Naive thymus-derived CD4-positive, alpha-beta T cell (primary cell): ENCODE results near the gene SLC6A11. TPM values are rescaled to one million over a fixed set of nuclear protein-coding genes. Genes with fewer than 3 reads are reported as not detected.

Source experiments
- ATAC-seq: fragments of 150-1000 bp; cut with Tn5 transposase; 2 replicates; pipeline ENCODE4 v1.10.0; 2021; ENCODE audit warnings: mild to moderate bottlenecking, moderate library complexity
- CTCF ChIA-PET: fragments of 350-600 bp; sonication (Branson Sonifier 250); formaldehyde crosslinking; loops from one replicate; lab custom pipeline; 2021; ENCODE audit warnings: antibody characterized with exemption; lab: Charles Lee
- POLR2A ChIA-PET: fragments of 350-600 bp; sonication (Branson Sonifier 250); formaldehyde crosslinking; loops from one replicate; lab custom pipeline; 2021; ENCODE audit warnings: antibody characterized with exemption, inconsistent platforms; lab: Charles Lee
- DNase-seq, 9 donors: peaks; one replicate each; pipeline versions ENCODE4 v3.0.0 to v3.0.0-alpha.2; 2020 to 2022; ENCODE audit warnings: mixed read lengths in 1 of 9
- H3K27ac ChIP-seq: one replicate; pipeline ENCODE4 v1.7.0; 2013; ENCODE audit warnings: mild to moderate bottlenecking, low read depth, low read length, moderate library complexity
- H3K27me3 ChIP-seq, 2 donors: one replicate each; pipeline ENCODE4 v1.7.0; 2013; ENCODE audit warnings: low read length in 2 of 2, mild to moderate bottlenecking in 2 of 2, moderate library complexity in 2 of 2; ENCODE audit not compliant: control insufficient read depth in 2 of 2, insufficient read depth in 2 of 2
- H3K36me3 ChIP-seq, 3 experiments: 1 replicate in 2 of 3; 2 replicates in 1 of 3; pipeline ENCODE4 v1.7.0; 2013; ENCODE audit warnings: low read length in 3 of 3, mild to moderate bottlenecking in 3 of 3, moderate library complexity in 1 of 3; ENCODE audit not compliant: insufficient read depth in 3 of 3, control insufficient read depth in 2 of 3
- H3K4me1 ChIP-seq, 2 donors: one replicate each; pipeline ENCODE4 v1.7.0; 2013; ENCODE audit warnings: low read length in 2 of 2, mild to moderate bottlenecking in 2 of 2, moderate library complexity in 1 of 2; ENCODE audit not compliant: control insufficient read depth in 2 of 2, insufficient read depth in 2 of 2
- H3K4me3 ChIP-seq: 2 replicates; pipeline ENCODE4 v1.7.0; 2013; ENCODE audit warnings: mild to moderate bottlenecking, low read length
- H3K9me3 ChIP-seq, 3 experiments: 1 replicate in 2 of 3; 2 replicates in 1 of 3; pipeline ENCODE4 v1.7.0; 2013; ENCODE audit warnings: low read length in 3 of 3; ENCODE audit not compliant: control insufficient read depth in 2 of 3
- H3K27ac Mint-ChIP-seq, 9 donors: one replicate each; pipeline ENCODE4 v1.8.0; 2020 to 2022; ENCODE audit warnings: mixed read lengths in 9 of 9, mild to moderate bottlenecking in 8 of 9, moderate library complexity in 5 of 9, inconsistent platforms in 2 of 9
- H3K27me3 Mint-ChIP-seq, 5 donors: one replicate each; pipeline ENCODE4 v1.8.0; 2021 to 2022; ENCODE audit warnings: mixed read lengths in 5 of 5, mild to moderate bottlenecking in 1 of 5
- H3K36me3 Mint-ChIP-seq, 5 donors: one replicate each; pipeline ENCODE4 v1.8.0; 2020 to 2022; ENCODE audit warnings: mixed read lengths in 5 of 5, mild to moderate bottlenecking in 3 of 5, inconsistent platforms in 1 of 5
- H3K4me1 Mint-ChIP-seq, 7 donors: one replicate each; pipeline ENCODE4 v1.8.0; 2020 to 2022; ENCODE audit warnings: mixed read lengths in 7 of 7, mild to moderate bottlenecking in 3 of 7, inconsistent platforms in 1 of 7
- H3K4me3 Mint-ChIP-seq, 10 donors: one replicate each; pipeline ENCODE4 v1.8.0; 2020 to 2022; ENCODE audit warnings: mild to moderate bottlenecking in 10 of 10, mixed read lengths in 10 of 10, moderate library complexity in 6 of 10, inconsistent platforms in 2 of 10
- H3K9me3 Mint-ChIP-seq, 11 donors: one replicate each; pipeline ENCODE4 v1.8.0; 2020 to 2022; ENCODE audit warnings: mixed read lengths in 11 of 11, mild to moderate bottlenecking in 4 of 11, inconsistent platforms in 1 of 11, moderate library complexity in 1 of 11
- intact Hi-C, 2 donors: fragments of 100-400 bp; cut with micrococcal nuclease; formaldehyde crosslinking; loops; one replicate each; pipeline ENCODE4 v1.15.1; 2023
- polyA plus RNA-seq, 2 donors: library from polyadenylated mRNA; unstranded; fragments of 300-500 nt; fragmentation: Illumina TruSeq; gene quantifications; one replicate each; pipeline ENCODE4 v1.2.3, GENCODE V29; 2021
- total RNA-seq, 6 experiments: library from RNA in 5 of 6; stranded (reverse) in 5 of 6; gene quantifications; 1 replicate in 5 of 6; 2 replicates in 1 of 6; pipeline ENCODE4 v1.2.3 and lab custom pipeline; 2021 to 2026

Gene SLC6A11
- total and polyA plus RNA-seq, 7 experiments from 2014 or later = not detected

DNA sequence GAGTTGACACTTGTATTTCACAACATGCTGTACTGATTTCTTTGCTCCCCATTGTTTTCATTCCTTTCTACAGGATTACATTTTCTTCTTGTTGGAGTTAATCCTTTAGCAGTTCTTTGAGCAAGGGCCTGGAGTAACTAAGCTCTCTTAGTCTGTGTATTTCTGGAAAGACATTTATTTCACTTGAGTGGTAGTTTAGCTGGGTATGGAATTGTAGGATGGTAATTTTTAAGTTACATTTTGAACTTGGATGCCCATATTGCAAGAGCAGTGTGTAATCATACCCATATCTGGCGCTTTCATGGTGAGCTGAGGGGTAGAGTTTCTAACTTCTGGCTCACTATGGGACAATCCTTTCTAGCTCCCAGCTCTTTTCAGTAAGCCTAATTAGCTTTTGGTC, 74.6 kb downstream of the SLC6A11 start:
- no peak overlapping the region for H3K27ac ChIP-seq
- no peak overlapping the region for H3K27ac Mint-ChIP-seq
- intact Hi-C loops = no loop called here
- H3K9me3 Mint-ChIP-seq = peaks cover 3 to 33% (median 7%) of the 10 kb centered on the region in 11 donors
- ATAC-seq = no peak
- H3K9me3 ChIP-seq = no peaks in the 10 kb centered on the region
- no peaks in the 10 kb centered on the region for H3K27me3 ChIP-seq
- H3K36me3 Mint-ChIP-seq = no peaks in the 10 kb centered on the region
- CTCF ChIA-PET = no interaction called here
- no peak for DNase-seq
- no peaks in the 10 kb centered on the region for H3K4me1 ChIP-seq
- H3K4me1 Mint-ChIP-seq = no peaks in the 10 kb centered on the region
- POLR2A ChIA-PET = no interaction called here
- no peak overlapping the region for H3K4me3 ChIP-seq
- no peaks in the 10 kb centered on the region for H3K36me3 ChIP-seq
- H3K27me3 Mint-ChIP-seq = peaks cover 0 to 28% (median 14%) of the 10 kb centered on the region in 5 donors
- H3K4me3 Mint-ChIP-seq = no peak overlapping the region

DNA sequence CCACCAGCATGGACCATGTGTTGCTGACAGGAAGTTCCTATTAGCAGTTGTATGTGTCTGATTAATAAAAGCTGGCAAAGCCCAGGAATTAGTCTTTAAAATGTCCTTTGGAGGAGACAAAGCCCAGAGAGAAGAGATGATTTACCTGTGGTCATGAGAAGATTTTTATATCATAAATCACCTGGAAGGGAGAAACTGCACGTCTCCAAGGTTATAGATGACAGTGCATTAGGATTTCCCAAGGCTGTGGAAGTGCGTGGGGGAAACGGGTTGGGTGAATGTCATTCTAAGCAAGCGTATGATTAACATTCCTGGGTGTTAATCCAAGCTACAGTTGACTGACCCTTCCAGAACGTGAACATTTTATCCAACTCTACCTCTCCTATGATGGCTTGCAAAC, 76.6 kb downstream of the SLC6A11 start:
- CTCF ChIA-PET = no interaction called here

DNA sequence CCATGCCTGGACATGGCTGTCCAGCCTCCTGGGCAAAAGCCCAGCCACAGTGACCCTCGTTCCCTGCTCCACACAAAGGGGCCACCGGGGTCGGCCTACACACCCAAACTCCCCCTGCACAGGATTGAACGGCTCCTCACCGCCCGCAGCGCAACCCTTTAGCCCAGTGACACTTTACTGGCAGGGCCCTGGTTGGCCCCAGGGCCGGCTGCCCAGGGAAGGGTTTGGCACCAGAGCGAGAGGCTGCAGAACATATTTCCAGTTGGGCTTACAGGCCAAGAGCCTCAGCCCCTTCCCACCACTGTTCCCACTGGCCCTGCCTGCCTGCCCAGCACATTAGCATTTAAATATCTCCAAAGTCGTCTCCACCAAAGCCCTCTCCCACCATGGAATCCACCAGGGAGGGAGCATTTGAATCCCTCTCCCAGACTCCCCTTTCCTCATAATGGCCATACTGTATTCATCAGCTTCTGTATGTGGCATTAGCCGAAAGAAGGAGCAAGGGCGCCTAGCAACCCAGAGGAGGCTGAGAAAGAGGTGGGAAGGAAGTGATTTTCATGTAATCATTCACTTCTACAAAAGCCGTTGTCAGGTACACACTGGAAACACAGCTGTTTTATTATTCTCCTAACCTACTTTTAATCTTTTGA, 85.4 kb downstream of the SLC6A11 start:
- Mint-ChIP-seq H3K36me3 (peaks cover 0 to 10% (median 2%) of the 10 kb centered on the region in 5 donors), H3K27me3 (peaks cover 0 to 16% (median 6%) of the 10 kb centered on the region in 5 donors), H3K27ac (no peak overlapping the region), H3K9me3 (peaks cover 7 to 35% (median 12%) of the 10 kb centered on the region in 11 donors), H3K4me3 (no peak overlapping the region), H3K4me1 (no peaks in the 10 kb centered on the region)
- Histone ChIP-seq H3K27ac (no peak overlapping the region), H3K4me1 (no peaks in the 10 kb centered on the region), H3K9me3 (peaks cover 0 to 11% (median 0%) of the 10 kb centered on the region in 3 experiments), H3K4me3 (no peak overlapping the region), H3K27me3 (no peaks in the 10 kb centered on the region), H3K36me3 (no peaks in the 10 kb centered on the region)
- DNase-seq (no peak), ATAC-seq (no peak)
- POLR2A ChIA-PET = no interaction called here
- intact Hi-C loops = no loop called here
- CTCF ChIA-PET = no interaction called here

More for the DNA sequence above, 76.6 kb downstream of the SLC6A11 start:
- Mint-ChIP-seq H3K27me3 (peaks cover 0 to 26% (median 13%) of the 10 kb centered on the region in 5 donors), H3K4me1 (no peaks in the 10 kb centered on the region), H3K36me3 (no peaks in the 10 kb centered on the region), H3K27ac (no peak overlapping the region), H3K4me3 (no peak overlapping the region), H3K9me3 (peaks cover 3 to 33% (median 10%) of the 10 kb centered on the region in 11 donors)
- Histone ChIP-seq H3K27me3 (no peaks in the 10 kb centered on the region), H3K27ac (no peak overlapping the region), H3K4me1 (no peaks in the 10 kb centered on the region), H3K4me3 (no peak overlapping the region), H3K36me3 (no peaks in the 10 kb centered on the region), H3K9me3 (no peaks in the 10 kb centered on the region)
- intact Hi-C loops = no loop called here
- DNase-seq (no peak), ATAC-seq (no peak)
- POLR2A ChIA-PET = no interaction called here

DNA sequence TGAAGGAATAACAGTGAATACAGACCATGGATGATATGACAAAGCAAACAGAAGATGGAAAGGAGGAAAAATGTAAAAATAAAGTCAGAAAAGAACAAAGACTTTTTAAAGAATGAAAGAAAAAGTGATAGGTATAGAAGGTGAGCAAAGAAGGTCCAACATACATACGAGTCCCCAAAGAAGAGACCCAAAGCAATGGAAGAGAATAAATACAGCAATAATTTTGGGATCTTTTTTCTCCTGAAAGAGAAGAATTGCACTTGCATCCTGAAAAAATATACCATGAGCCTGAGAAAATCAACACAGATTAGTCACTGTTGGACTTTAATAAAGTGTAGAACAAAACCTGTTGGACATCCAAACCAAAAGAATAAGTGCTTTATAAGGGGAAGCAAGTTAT, 91.2 kb downstream of the SLC6A11 start:
- H3K4me3 Mint-ChIP-seq = no peak overlapping the region
- Histone ChIP-seq H3K36me3 (no peaks in the 10 kb centered on the region), H3K27me3 (no peaks in the 10 kb centered on the region), H3K4me3 (no peak overlapping the region), H3K27ac (no peak overlapping the region), H3K9me3 (peaks cover 0 to 27% (median 0%) of the 10 kb centered on the region in 3 experiments), H3K4me1 (no peaks in the 10 kb centered on the region)
- intact Hi-C loops = no loop called here
- peaks cover 0 to 13% (median 6%) of the 10 kb centered on the region in 5 donors for H3K36me3 Mint-ChIP-seq
- no peak overlapping the region for H3K27ac Mint-ChIP-seq
- ATAC-seq = no peak
- peaks cover 0 to 17% (median 5%) of the 10 kb centered on the region in 5 donors for H3K27me3 Mint-ChIP-seq
- ChIA-PET CTCF (no interaction called here), POLR2A (no interaction called here)
- peaks cover 14 to 59% (median 37%) of the 10 kb centered on the region in 11 donors for H3K9me3 Mint-ChIP-seq
- no peaks in the 10 kb centered on the region for H3K4me1 Mint-ChIP-seq
- DNase-seq = no peak

DNA sequence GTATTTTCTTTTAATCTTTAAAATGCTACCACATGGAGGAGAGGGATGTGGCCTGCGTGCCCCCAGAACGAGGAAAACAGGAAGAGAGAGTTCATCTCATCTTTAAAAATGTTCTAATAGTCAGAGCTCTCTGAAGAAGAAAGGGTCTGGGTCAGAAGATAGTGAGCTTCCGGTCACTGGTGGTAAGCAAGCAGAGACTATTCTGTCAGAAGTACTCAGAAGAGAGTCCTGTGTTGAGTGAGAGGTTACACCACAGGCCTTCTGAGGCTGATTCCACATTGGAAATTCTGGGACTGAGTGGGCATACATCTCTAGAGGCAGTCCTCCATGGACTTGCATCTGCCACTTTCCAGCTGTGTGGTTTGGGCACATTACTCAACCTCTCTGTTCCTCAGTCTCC, 94.3 kb downstream of the SLC6A11 start:
- intact Hi-C loops = no loop called here
- no peaks in the 10 kb centered on the region for H3K27me3 ChIP-seq
- peaks cover 0 to 13% (median 6%) of the 10 kb centered on the region in 5 donors for H3K36me3 Mint-ChIP-seq
- no peaks in the 10 kb centered on the region for H3K4me1 ChIP-seq
- no peak overlapping the region for H3K27ac Mint-ChIP-seq
- H3K27ac ChIP-seq = no peak overlapping the region
- CTCF ChIA-PET = no interaction called here
- H3K4me1 Mint-ChIP-seq = no peaks in the 10 kb centered on the region
- peaks cover 0 to 26% (median 0%) of the 10 kb centered on the region in 3 experiments for H3K9me3 ChIP-seq
- H3K4me3 Mint-ChIP-seq = no peak overlapping the region
- H3K27me3 Mint-ChIP-seq = peaks cover 0 to 24% (median 10%) of the 10 kb centered on the region in 5 donors
- H3K4me3 ChIP-seq = no peak overlapping the region
- H3K36me3 ChIP-seq = no peaks in the 10 kb centered on the region
- no peak for DNase-seq
- peaks cover 14 to 51% (median 33%) of the 10 kb centered on the region in 11 donors for H3K9me3 Mint-ChIP-seq
- POLR2A ChIA-PET = no interaction called here
- no peak for ATAC-seq

DNA sequence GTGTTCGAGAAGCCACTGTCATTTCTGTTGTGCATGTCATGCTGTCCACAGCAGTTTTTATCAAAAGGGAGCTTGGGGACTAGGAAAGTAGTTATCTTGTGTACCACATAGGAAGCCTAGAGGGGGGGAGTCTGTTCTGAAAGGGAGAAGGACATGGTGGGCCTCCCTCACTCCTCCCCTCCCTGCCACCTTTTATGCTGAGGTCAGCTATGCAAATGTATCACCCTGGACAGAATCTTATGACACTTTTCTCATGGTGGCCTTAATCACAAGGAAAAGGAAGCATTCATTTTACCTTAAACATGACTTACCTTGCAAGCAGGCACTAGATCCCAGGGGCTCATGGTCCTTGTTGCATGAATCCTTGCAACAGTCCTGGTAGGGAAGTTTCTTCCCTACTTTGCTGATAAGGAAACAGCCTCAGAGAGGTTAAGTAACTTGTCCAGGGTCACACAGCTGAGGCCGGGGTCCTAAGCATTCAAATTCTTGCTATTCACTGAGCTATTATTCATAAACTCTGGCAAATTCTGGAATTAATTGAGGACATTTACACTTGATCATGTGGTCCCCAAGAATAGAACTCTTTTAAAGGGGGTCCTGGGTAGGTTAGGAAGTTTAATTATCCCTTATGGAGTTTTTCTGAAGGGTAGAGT, 95.4 kb downstream of the SLC6A11 start:
- Histone ChIP-seq H3K27me3 (no peaks in the 10 kb centered on the region), H3K36me3 (no peaks in the 10 kb centered on the region), H3K27ac (no peak overlapping the region), H3K4me1 (no peaks in the 10 kb centered on the region), H3K9me3 (peaks cover 0 to 15% (median 0%) of the 10 kb centered on the region in 3 experiments), H3K4me3 (no peak overlapping the region)
- DNase-seq = no peak
- Mint-ChIP-seq H3K36me3 (peaks cover 0 to 10% (median 2%) of the 10 kb centered on the region in 5 donors), H3K27me3 (peaks cover 0 to 24% (median 18%) of the 10 kb centered on the region in 5 donors), H3K4me3 (no peak overlapping the region), H3K4me1 (no peaks in the 10 kb centered on the region), H3K9me3 (peaks cover 7 to 45% (median 25%) of the 10 kb centered on the region in 11 donors), H3K27ac (no peak overlapping the region)
- intact Hi-C loops = no loop called here
- CTCF ChIA-PET = no interaction called here
- ATAC-seq = no peak
- POLR2A ChIA-PET = no interaction called here
